SJCRH30 (cell line): ENCODE data around the gene UNC5A. TPM values are rescaled to one million over a fixed set of nuclear protein-coding genes. Genes with fewer than 3 reads are reported as not detected.

Experiments used
- DNase-seq, 2 experiments: peaks; one replicate each; pipeline ENCODE4 v3.0.0-alpha.2; 2015 to 2020
- H3K27ac ChIP-seq: fragments of 250-450 bp; sonication (Bioruptor Pico); 2 replicates; pipeline ENCODE4 v1.5.1; 2020; ENCODE audit warnings: mild to moderate bottlenecking, moderate library complexity
- H3K27me3 ChIP-seq: fragments of 250-450 bp; sonication (Bioruptor Pico); 2 replicates; pipeline ENCODE4 v1.5.1; 2020; ENCODE audit warnings: mild to moderate bottlenecking, moderate library complexity
- H3K36me3 ChIP-seq: fragments of 250-450 bp; sonication (Bioruptor Pico); 2 replicates; pipeline ENCODE4 v1.5.1; 2020; ENCODE audit warnings: mild to moderate bottlenecking, moderate library complexity
- H3K4me1 ChIP-seq: fragments of 250-450 bp; sonication (Bioruptor Pico); 2 replicates; pipeline ENCODE4 v1.5.1; 2020; ENCODE audit warnings: mild to moderate bottlenecking, moderate library complexity
- H3K4me3 ChIP-seq: fragments of 250-450 bp; sonication (Bioruptor Pico); 2 replicates; pipeline ENCODE4 v1.5.1; 2020; ENCODE audit warnings: mild to moderate bottlenecking, moderate library complexity
- H3K9me3 ChIP-seq: fragments of 250-450 bp; sonication (Bioruptor Pico); replicated peaks from 2 replicates; pipeline ENCODE4 v1.5.1; 2020; ENCODE audit warnings: mild to moderate bottlenecking, moderate library complexity
- total RNA-seq: library from RNA; depleted of rRNA; stranded (reverse); fragments of >200 nt; shearing (Covaris generic); gene quantifications from 2 replicates; pipeline ENCODE4 v1.2.3, GENCODE V29; 2014

UNC5A gene
- total RNA-seq, 1 experiment from 2014 or later, result 0.18 TPM

DNA sequence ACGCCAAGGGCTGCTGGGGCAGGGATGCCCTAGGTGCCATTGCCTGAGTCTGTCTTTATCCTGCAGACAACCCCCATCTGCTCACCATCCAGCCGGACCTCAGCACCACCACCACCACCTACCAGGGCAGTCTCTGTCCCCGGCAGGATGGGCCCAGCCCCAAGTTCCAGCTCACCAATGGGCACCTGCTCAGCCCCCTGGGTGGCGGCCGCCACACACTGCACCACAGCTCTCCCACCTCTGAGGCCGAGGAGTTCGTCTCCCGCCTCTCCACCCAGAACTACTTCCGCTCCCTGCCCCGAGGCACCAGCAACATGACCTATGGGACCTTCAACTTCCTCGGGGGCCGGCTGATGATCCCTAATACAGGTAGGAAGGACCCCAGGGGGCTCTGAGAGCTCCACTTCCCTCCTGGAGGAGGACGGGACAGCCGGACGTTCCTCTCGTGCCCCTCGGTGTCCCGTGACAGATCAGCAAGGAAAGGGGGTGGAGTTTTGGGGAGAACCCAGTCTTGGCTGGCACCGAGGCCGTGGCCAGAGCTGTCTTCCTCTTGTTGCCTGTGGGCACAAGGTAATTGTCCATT, 63.9 kb downstream of the UNC5A start:
- peaks cover 51% of the 10 kb centered on the region for H3K27me3 ChIP-seq

DNA sequence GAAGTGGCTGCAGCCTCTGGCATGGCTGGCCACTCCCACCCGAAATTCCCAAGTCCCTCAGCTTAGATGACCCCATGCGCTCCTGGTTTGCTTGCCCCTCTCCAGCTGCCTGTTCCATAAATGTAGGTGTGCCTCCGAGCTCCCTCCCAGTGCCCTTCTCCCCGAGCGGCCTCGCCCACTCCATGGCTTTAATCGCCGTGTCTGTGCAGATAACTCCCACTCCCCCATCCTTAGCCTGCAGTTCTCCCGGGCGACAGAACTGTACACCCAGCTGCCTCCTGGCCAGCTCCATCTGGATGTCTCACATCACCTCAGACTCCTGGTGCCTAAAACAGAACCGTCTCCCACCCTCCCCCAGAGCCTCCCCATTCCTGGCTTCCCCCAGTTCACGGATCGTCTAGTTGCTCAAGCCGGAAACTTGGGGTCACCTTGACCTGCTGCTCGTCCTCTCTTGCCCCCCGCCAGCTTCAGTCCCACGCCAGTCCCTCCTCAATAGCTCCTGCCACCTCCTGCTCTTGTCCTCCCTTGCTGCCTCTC, 64.7 kb downstream of the UNC5A start:
- H3K27me3 ChIP-seq, result peaks cover 51% of the 10 kb centered on the region
- H3K9me3 ChIP-seq, result no peaks in the 10 kb centered on the region
- H3K27ac ChIP-seq, result no peak overlapping the region
- H3K36me3 ChIP-seq, result no peaks in the 10 kb centered on the region
- H3K4me1 ChIP-seq, result no peaks in the 10 kb centered on the region
- DNase-seq, result no peak
- H3K4me3 ChIP-seq, result no peak overlapping the region

More for the DNA sequence above, 63.9 kb downstream of the UNC5A start:
- no peak for DNase-seq
- Histone ChIP-seq H3K9me3 (no peaks in the 10 kb centered on the region), H3K4me1 (no peaks in the 10 kb centered on the region), H3K4me3 (no peak overlapping the region), H3K36me3 (no peaks in the 10 kb centered on the region), H3K27ac (no peak overlapping the region)

DNA sequence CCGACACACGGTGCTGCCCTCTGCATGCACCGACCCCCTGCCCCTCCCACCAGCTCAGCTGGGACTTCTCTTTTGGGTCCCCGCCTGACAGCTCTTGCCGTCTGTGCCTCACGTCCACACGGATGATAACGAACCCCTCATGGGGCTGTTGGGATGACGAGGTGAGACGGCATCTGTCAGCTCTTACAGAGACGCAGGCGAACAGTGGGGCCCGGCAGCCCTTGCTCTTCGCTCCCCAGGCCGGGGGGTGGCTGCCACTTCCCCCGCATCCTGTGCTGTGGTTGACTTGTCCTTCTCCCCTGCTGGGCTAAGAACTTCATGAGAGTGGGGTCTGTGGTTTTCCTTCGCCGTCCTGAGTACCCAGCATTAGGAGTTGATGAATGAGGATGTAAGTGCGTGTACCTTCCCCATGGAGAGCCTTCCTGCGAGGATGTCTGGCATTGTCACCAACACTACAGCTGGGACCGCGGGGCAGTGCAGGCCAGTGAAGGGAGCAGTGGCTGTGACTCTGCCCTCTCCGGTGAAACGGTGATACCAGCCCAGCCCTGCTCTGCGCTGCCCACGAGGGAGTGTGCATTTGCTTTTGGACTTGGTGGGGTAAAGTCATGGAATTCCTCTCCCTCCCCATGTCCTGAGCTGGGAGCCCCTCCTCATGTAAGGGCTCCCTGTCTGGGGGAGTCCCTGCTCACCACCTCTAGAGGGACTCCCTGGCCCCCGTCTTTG, 65.6 kb downstream of the UNC5A start:
- Histone ChIP-seq H3K9me3 (no peaks in the 10 kb centered on the region), H3K4me1 (no peaks in the 10 kb centered on the region), H3K4me3 (no peak overlapping the region), H3K27me3 (peaks cover 51% of the 10 kb centered on the region), H3K36me3 (no peaks in the 10 kb centered on the region), H3K27ac (no peak overlapping the region)
- no peak for DNase-seq

DNA sequence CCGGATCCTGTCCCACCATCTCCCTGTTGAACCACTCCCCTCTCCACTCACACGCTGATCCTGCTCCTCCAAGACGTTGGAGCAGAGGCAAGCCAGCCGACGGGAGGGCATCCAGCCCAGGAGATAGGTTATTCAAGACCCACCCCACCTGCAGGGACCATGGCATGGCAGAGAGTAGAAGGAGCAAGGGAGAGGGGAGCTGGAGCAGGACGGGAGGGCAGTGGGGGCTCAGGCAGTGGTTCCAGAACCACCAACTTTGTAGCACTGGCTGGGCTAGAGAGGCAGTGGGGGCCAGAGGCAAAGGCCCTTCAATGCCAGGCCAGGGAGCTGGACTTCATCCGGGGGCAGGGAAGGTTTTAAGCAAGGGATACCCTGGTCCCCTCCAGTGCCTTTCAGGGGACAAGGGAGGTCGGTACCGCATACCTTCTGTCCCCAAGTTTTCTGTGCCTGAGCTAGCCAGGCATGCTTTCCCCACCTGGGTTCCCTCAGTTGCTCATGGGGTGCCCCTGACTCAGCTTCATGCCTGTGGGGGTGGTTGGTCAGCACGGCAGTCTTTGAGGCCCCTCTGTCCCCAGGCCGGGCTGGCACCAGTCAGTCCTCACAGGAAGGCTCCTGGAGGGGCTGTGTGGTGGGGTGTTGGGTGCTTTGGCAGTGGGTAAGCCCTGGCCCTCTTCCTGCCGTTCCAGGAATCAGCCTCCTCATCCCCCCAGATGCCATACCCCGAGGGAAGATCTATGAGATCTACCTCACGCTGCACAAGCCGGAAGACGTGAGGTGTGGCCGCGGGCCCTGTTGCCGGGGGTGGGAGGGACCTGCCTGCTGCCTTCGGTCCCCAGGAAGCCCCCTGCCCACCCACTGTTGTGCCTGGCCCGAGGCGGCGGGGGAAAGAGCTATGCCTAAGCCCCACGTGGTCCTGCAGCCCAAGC, 66.4 kb downstream of the UNC5A start:
- Histone ChIP-seq H3K4me3 (no peak overlapping the region), H3K36me3 (no peaks in the 10 kb centered on the region), H3K27ac (no peak overlapping the region), H3K27me3 (peaks cover 51% of the 10 kb centered on the region), H3K9me3 (no peaks in the 10 kb centered on the region), H3K4me1 (no peaks in the 10 kb centered on the region)
- DNase-seq, result no peak

DNA sequence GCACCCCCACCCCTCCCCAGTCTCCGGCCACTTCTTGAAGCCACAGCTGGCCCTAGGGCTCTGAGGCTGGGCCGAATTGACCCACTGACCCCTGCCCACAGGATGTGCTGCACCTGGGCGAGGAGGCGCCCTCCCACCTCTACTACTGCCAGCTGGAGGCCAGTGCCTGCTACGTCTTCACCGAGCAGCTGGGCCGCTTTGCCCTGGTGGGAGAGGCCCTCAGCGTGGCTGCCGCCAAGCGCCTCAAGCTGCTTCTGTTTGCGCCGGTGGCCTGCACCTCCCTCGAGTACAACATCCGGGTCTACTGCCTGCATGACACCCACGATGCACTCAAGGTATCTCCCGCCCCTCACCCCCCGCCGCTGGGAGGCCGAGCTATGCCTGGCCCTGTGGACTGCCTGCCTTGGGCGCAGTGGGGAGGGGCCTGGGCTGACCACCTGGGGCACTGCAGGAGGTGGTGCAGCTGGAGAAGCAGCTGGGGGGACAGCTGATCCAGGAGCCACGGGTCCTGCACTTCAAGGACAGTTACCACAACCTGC, 67.5 kb downstream of the UNC5A start:
- Histone ChIP-seq H3K4me3 (no peak overlapping the region), H3K9me3 (no peaks in the 10 kb centered on the region), H3K27ac (no peak overlapping the region), H3K4me1 (no peaks in the 10 kb centered on the region), H3K36me3 (no peaks in the 10 kb centered on the region), H3K27me3 (peaks cover 51% of the 10 kb centered on the region)
- DNase-seq, result no peak

DNA sequence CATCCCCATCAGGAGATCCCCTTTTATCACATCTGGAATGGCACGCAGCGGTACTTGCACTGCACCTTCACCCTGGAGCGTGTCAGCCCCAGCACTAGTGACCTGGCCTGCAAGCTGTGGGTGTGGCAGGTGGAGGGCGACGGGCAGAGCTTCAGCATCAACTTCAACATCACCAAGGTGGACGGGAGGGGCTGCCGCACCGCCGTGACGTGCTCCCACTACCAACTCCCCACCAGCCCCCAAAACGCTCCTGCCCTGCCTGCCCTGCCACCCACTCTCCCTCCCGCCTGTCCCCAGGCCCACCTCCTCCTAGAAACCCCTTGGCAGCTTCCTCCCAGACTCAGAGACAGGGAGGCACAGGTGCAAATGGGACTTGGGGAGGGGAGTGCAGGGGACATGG, 68.1 kb downstream of the UNC5A start:
- DNase-seq, result no peak
- Histone ChIP-seq H3K36me3 (no peaks in the 10 kb centered on the region), H3K4me1 (no peaks in the 10 kb centered on the region), H3K27ac (no peak overlapping the region), H3K9me3 (no peaks in the 10 kb centered on the region), H3K4me3 (no peak overlapping the region), H3K27me3 (peaks cover 51% of the 10 kb centered on the region)

DNA sequence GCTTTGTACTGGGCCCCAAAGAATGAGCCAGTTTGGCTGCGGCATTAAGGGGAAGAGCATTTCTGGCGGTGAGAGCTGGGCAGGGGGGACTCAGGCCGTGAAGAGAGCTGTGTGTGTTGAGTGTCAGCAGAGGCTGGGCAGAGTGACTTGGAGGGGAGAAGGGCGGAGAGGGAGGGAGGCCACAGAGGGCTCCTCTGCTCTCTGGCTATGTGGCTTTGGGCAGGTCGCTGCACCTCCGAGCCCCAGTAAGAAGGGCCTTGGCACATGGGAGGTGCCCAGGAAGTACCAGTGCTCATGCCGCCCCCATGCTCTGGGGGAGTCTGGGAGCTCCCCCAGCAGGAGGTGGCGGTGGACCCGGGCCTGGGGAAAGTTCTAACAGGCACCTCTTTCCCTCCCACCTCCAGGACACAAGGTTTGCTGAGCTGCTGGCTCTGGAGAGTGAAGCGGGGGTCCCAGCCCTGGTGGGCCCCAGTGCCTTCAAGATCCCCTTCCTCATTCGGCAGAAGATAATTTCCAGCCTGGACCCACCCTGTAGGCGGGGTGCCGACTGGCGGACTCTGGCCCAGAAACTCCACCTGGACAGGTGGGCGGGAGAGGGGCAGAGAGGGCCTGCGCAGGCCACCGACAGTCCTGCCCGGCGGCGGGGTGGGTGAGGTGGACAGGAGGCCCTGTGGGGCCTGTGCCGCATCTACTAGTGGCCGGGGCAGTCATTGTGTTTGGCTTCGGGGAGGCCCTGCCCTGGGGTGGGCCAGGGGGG, 68.7 kb downstream of the UNC5A start:
- Histone ChIP-seq H3K27ac (no peak overlapping the region), H3K27me3 (peaks cover 44% of the 10 kb centered on the region)
- DNase-seq, result no peak

DNA sequence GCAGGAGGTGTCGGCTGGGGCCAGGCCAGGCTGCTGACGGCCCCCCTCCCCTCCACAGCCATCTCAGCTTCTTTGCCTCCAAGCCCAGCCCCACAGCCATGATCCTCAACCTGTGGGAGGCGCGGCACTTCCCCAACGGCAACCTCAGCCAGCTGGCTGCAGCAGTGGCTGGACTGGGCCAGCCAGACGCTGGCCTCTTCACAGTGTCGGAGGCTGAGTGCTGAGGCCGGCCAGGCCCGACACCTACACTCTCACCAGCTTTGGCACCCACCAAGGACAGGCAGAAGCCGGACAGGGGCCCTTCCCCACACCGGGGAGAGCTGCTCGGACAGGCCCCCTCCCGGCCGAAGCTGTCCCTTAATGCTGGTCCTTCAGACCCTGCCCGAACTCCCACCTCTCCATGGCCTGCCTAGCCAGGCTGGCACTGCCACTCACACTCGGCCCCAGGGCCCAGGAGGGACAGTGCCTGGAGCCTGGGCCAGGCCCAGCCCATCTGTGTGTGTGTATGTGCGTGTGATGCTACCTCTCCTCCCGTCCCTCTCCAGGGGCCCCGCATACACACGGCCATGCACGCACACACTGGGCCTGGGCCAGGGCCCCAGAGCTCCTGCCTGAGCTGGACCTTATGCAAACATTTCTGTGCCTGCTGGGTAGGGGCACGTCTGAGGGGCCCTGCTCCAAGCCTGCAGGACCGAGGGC, 69.5 kb downstream of the UNC5A start:
- no peak overlapping the region for H3K27ac ChIP-seq
- H3K4me1 ChIP-seq, result no peaks in the 10 kb centered on the region
- peaks cover 37% of the 10 kb centered on the region for H3K27me3 ChIP-seq
- no peaks in the 10 kb centered on the region for H3K36me3 ChIP-seq
- no peak overlapping the region for H3K4me3 ChIP-seq
- no peaks in the 10 kb centered on the region for H3K9me3 ChIP-seq
- no peak for DNase-seq

More for the DNA sequence above, 68.7 kb downstream of the UNC5A start:
- no peaks in the 10 kb centered on the region for H3K36me3 ChIP-seq
- H3K9me3 ChIP-seq, result no peaks in the 10 kb centered on the region
- H3K4me1 ChIP-seq, result no peaks in the 10 kb centered on the region
- no peak overlapping the region for H3K4me3 ChIP-seq

DNA sequence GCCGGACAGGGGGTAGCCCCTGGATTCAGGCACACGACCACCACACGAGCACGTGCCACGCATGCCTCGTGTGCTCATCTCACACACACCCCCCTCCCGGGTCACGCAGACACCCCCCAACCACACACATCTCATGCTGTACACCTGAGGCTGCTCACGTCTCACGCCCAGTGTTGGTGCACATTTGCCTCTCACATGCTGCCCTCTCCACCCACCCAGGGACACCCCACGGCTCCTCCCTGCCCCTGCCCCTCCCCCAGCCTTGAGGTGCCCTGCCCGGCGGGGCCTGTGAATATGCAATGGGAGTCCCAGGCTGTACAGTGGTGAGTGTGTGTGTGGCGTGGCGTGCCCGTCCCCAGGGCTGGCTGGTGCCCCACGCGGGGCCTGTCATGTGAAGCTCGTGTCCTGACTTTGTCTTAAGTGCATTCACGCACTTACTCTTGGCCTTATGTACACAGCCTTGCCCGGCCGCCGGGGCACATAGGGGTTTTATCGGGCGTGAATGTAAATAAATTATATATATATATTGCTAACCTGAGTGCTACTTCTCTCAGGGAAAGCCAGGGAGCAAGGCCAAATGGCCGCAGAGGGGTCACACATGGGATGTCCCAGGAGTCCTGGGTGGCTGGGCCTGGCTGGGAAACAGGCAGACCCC, 70.1 kb downstream of the UNC5A start:
- Histone ChIP-seq H3K4me1 (no peaks in the 10 kb centered on the region), H3K4me3 (no peak overlapping the region), H3K27ac (no peak overlapping the region), H3K9me3 (no peaks in the 10 kb centered on the region), H3K36me3 (no peaks in the 10 kb centered on the region), H3K27me3 (peaks cover 33% of the 10 kb centered on the region)
- no peak for DNase-seq

DNA sequence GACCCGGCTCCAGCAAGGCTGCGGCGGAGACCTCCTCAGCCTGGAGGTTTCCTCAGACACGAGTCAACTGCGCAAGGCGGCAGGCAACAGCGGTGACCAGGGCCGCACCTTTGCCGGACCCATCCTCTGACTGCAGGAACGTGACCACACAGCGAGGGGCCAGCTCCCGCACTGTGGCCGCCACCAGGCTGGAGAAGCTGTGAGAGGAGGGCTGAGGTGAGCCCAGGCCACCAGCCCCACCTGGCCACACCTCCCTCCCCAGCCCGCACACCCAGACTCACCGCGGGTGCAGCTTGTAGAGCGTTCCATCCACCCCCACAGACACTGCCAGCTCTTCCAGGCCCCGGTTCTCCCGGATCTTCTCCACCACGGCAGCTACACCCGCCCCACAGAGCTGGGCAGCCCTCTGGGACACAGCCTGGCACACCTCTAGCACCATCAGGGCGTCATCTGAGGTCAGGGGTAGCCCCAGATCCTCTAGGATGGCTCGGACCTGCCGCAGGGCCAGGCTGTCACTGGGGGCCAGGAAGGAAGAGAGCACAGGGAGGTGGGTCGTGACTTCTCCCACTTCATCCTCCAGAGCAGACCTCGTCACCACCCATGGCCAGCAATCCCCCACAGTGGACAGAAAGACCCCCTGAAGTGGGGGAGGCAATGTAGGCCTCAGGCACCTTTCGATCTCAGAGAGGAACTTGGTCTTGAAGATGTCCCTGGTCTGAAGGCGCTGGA, 70.8 kb downstream of the UNC5A start:
- Histone ChIP-seq H3K36me3 (no peaks in the 10 kb centered on the region), H3K27ac (no peak overlapping the region), H3K27me3 (peaks cover 29% of the 10 kb centered on the region), H3K9me3 (no peaks in the 10 kb centered on the region), H3K4me1 (no peaks in the 10 kb centered on the region), H3K4me3 (no peak overlapping the region)
- DNase-seq, result no peak

DNA sequence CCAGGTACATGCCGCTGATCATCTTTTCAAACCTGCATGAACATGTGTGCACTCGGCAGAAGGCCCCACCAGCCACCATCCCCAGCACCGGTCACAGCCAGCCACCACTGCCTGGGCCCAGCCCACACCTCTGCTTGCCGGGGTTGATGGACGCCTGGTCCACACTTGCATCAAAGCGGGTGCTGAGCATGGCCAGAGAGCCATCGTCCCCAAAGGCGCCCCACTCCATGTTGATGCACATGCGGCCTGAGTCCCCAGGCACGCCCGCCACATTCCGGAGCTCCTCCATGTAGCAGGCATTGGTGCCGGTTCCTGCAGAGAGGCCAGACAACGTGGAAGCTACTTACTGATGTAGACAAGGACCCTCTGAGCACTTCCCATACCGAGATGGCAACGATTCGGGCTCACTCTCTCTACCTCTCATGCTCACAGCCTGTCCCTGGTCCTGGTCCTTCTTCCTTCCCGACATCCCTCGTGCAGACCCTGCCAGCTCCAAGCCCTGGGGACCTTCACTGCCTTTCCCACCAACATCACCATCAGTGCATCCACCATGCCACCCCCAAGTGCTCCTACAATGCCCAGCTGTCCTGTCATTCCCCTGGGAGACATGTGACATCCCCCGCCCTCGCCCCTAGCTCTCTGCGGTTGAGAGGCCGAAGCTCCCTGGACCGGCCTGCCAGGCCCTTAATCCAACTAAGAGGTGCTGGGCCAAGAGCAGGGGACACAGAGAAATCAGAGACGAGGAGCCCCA, 71.6 kb downstream of the UNC5A start:
- Histone ChIP-seq H3K4me1 (no peaks in the 10 kb centered on the region), H3K27me3 (peaks cover 21% of the 10 kb centered on the region), H3K36me3 (no peaks in the 10 kb centered on the region), H3K9me3 (no peaks in the 10 kb centered on the region), H3K27ac (no peak overlapping the region), H3K4me3 (no peak overlapping the region)
- DNase-seq, result no peak

DNA sequence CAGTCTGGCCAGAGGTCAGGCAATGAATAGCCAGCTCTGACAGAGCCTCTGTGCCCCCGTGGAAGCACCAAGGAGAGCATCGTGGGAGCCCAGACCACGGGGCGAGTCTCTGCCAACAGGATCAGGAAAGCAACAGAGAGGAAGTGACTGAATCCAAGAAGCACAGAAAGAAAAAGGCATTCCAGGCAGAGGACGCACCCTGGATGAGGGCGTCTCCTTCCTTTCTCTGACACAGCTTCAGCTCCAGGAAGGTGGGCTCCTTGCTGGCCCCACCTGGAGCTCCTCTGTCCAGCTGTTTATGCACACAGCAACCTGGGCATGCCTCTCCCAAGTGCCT, 72.2 kb downstream of the UNC5A start:
- Histone ChIP-seq H3K27me3 (peaks cover 17% of the 10 kb centered on the region), H3K4me3 (no peak overlapping the region), H3K27ac (no peak overlapping the region), H3K36me3 (no peaks in the 10 kb centered on the region), H3K9me3 (no peaks in the 10 kb centered on the region), H3K4me1 (no peaks in the 10 kb centered on the region)
- no peak for DNase-seq
